ENCODE data around the gene ALDH1A3.

Gene ALDH1A3

DNA sequence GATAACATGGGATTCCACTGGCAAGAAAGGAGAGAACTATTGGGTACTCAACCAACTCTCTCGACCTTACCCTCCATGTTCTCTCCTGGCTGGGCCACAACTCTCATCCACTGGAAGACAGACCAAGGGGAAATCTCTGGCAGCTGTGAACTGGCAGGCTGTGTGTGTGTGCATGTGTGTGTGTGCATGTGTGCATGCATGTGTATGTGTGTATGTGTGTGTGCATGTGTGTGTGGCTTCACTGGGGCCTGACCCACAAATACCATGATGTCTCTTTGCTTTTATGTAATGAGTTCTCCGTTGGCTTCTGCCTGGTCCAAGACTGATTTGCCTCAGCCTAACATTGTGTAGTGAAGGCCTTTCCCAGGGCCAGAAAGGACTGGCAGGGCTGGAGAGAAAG, 4.1 kb upstream of the ALDH1A3 start:
- TF ChIP-seq POLR2AphosphoS5 (IDR thresholded peaks at IDR 0.05; ENCODE audit: low read depth) (no peak), SPI1 (IDR thresholded peaks at IDR 0.05; ENCODE audit: borderline replicate concordance, low read depth) (no peak), GABPA (IDR thresholded peaks at IDR 0.05; ENCODE audit: low read depth) (no peak)
- TF ChIP-seq, protein P1, sequence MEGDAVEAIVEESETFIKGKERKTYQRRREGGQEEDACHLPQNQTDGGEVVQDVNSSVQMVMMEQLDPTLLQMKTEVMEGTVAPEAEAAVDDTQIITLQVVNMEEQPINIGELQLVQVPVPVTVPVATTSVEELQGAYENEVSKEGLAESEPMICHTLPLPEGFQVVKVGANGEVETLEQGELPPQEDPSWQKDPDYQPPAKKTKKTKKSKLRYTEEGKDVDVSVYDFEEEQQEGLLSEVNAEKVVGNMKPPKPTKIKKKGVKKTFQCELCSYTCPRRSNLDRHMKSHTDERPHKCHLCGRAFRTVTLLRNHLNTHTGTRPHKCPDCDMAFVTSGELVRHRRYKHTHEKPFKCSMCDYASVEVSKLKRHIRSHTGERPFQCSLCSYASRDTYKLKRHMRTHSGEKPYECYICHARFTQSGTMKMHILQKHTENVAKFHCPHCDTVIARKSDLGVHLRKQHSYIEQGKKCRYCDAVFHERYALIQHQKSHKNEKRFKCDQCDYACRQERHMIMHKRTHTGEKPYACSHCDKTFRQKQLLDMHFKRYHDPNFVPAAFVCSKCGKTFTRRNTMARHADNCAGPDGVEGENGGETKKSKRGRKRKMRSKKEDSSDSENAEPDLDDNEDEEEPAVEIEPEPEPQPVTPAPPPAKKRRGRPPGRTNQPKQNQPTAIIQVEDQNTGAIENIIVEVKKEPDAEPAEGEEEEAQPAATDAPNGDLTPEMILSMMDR (IDR thresholded peaks at IDR 0.05; ENCODE audit: insufficient read depth, low read length), result no peak
- TF ChIP-seq, protein P2, sequence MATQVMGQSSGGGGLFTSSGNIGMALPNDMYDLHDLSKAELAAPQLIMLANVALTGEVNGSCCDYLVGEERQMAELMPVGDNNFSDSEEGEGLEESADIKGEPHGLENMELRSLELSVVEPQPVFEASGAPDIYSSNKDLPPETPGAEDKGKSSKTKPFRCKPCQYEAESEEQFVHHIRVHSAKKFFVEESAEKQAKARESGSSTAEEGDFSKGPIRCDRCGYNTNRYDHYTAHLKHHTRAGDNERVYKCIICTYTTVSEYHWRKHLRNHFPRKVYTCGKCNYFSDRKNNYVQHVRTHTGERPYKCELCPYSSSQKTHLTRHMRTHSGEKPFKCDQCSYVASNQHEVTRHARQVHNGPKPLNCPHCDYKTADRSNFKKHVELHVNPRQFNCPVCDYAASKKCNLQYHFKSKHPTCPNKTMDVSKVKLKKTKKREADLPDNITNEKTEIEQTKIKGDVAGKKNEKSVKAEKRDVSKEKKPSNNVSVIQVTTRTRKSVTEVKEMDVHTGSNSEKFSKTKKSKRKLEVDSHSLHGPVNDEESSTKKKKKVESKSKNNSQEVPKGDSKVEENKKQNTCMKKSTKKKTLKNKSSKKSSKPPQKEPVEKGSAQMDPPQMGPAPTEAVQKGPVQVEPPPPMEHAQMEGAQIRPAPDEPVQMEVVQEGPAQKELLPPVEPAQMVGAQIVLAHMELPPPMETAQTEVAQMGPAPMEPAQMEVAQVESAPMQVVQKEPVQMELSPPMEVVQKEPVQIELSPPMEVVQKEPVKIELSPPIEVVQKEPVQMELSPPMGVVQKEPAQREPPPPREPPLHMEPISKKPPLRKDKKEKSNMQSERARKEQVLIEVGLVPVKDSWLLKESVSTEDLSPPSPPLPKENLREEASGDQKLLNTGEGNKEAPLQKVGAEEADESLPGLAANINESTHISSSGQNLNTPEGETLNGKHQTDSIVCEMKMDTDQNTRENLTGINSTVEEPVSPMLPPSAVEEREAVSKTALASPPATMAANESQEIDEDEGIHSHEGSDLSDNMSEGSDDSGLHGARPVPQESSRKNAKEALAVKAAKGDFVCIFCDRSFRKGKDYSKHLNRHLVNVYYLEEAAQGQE (IDR thresholded peaks at IDR 0.05; ENCODE audit: insufficient replicate concordance, low read depth), result no peak
- H3K27me3 ChIP-seq (ENCODE audit: insufficient read depth, poor library complexity, severe bottlenecking), result peaks cover 27% of the 10 kb centered on the region
- no peak overlapping the region for H3K4me3 ChIP-seq (replicated peaks; ENCODE audit: insufficient read depth, low read length)
- DNase-seq (ENCODE audit: low read depth in 1 of 2, low spot score in 1 of 2), result no peak
- H3K27ac ChIP-seq (replicated peaks), result no peak overlapping the region

GRCh38 chr15:100875976-100876375, 3.7 kb upstream of the ALDH1A3 start:
- Histone ChIP-seq H3K27ac (replicated peaks) (no peak overlapping the region), H3K4me3 (replicated peaks; ENCODE audit: insufficient read depth, low read length) (no peak overlapping the region), H3K27me3 (ENCODE audit: insufficient read depth, poor library complexity, severe bottlenecking) (peaks cover 31% of the 10 kb centered on the region)
- TF ChIP-seq SPI1 (IDR thresholded peaks at IDR 0.05; ENCODE audit: borderline replicate concordance, low read depth), result no peak
- TF ChIP-seq, protein P1 (IDR thresholded peaks at IDR 0.05; ENCODE audit: insufficient read depth, low read length), result no peak
- TF ChIP-seq GABPA (IDR thresholded peaks at IDR 0.05; ENCODE audit: low read depth), result no peak
- TF ChIP-seq, protein P2 (IDR thresholded peaks at IDR 0.05; ENCODE audit: insufficient replicate concordance, low read depth), result no peak
- TF ChIP-seq POLR2AphosphoS5 (IDR thresholded peaks at IDR 0.05; ENCODE audit: low read depth), result no peak
- DNase-seq (ENCODE audit: low read depth in 1 of 2, low spot score in 1 of 2), result no peak

DNA sequence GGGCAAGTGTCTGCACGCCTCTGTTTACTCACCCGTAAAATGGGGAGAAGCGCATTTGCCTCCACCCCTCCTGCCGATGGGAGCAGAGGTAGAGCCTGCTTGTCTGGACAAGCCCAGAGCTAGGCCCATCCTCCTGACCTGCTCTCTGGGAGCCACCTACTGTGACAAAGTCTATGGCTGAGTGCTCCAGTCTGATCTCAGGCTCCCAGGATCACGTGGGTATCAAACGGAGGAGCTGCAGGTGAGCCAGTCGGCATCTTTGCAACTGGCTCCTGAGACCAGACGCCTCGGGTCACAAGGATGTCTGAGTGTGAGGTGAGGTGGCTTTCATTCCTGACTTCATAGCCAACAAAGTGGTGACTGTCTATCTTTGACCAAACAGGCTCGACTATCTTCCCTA, 2.1 kb upstream of the ALDH1A3 start:
- H3K4me3 ChIP-seq (replicated peaks; ENCODE audit: insufficient read depth, low read length), result no peak overlapping the region
- TF ChIP-seq GABPA (IDR thresholded peaks at IDR 0.05; ENCODE audit: low read depth) (no peak), POLR2AphosphoS5 (IDR thresholded peaks at IDR 0.05; ENCODE audit: low read depth) (no peak), SPI1 (IDR thresholded peaks at IDR 0.05; ENCODE audit: borderline replicate concordance, low read depth) (no peak)
- TF ChIP-seq, protein P2 (IDR thresholded peaks at IDR 0.05; ENCODE audit: insufficient replicate concordance, low read depth), result no peak
- TF ChIP-seq, protein P1 (IDR thresholded peaks at IDR 0.05; ENCODE audit: insufficient read depth, low read length), result no peak
- H3K27me3 ChIP-seq (ENCODE audit: insufficient read depth, poor library complexity, severe bottlenecking), result peaks cover 43% of the 10 kb centered on the region
- no peak overlapping the region for H3K27ac ChIP-seq (replicated peaks)
- DNase-seq (ENCODE audit: low read depth in 1 of 2, low spot score in 1 of 2), result no peak

Measured in HL-60 (cell line).